DOHH2 (cell line): ENCODE measurements around the gene SEMA4G.

Source experiments
- H3F3A ChIP-seq: fragments of 200-600 bp; sonication (generic), shearing (Covaris generic); 2 replicates; pipeline ENCODE4 v1.6.0; 2016; ENCODE audit warnings: antibody characterized with exemption, mild to moderate bottlenecking; ENCODE audit not compliant: control insufficient read depth, insufficient read depth
- H3K27ac ChIP-seq: fragments of 200-600 bp; sonication (generic); 2 replicates; pipeline ENCODE4 v1.5.1; 2014; ENCODE audit warnings: low read depth, mild to moderate bottlenecking, low read length, moderate library complexity
- H3K27me3 ChIP-seq: fragments of 200-600 bp; sonication (generic); 2 replicates; pipeline ENCODE4 v1.6.1; 2014; ENCODE audit warnings: mild to moderate bottlenecking, low read length, mixed read lengths; ENCODE audit not compliant: control insufficient read depth
- H3K36me3 ChIP-seq: fragments of 200-600 bp; sonication (generic); 2 replicates; pipeline ENCODE4 v1.6.1; 2014; ENCODE audit warnings: mild to moderate bottlenecking, low read length, moderate library complexity, mixed read lengths; ENCODE audit not compliant: control insufficient read depth
- H3K4me1 ChIP-seq: fragments of 200-600 bp; sonication (generic); 2 replicates; pipeline ENCODE4 v1.6.1; 2014; ENCODE audit warnings: mild to moderate bottlenecking, low read length, mixed read lengths; ENCODE audit not compliant: control insufficient read depth
- H3K4me2 ChIP-seq: fragments of 200-600 bp; sonication (generic); 2 replicates; pipeline ENCODE4 v1.6.0; 2014; ENCODE audit warnings: mild to moderate bottlenecking, low read length, moderate library complexity
- H3K4me3 ChIP-seq: fragments of 200-600 bp; sonication (generic); 2 replicates; pipeline ENCODE4 v1.5.1; 2014; ENCODE audit warnings: mild to moderate bottlenecking, low read length, mixed read lengths
- H3K79me2 ChIP-seq: fragments of 200-600 bp; sonication (generic); 2 replicates; pipeline ENCODE4 v1.6.1; 2014; ENCODE audit warnings: mild to moderate bottlenecking, low read length, mixed read lengths; ENCODE audit not compliant: control insufficient read depth
- H3K9me2 ChIP-seq: fragments of 200-600 bp; sonication (generic); replicated peaks from 2 replicates; pipeline ENCODE4 v1.6.1; 2014; ENCODE audit warnings: mild to moderate bottlenecking, low read length, mixed read lengths; ENCODE audit not compliant: control insufficient read depth
- H3K9me3 ChIP-seq: fragments of 200-600 bp; sonication (generic); 2 replicates; pipeline ENCODE4 v1.6.1; 2014; ENCODE audit warnings: antibody characterized with exemption, low read length, mixed read lengths; ENCODE audit not compliant: control insufficient read depth, insufficient read depth
- H4K20me1 ChIP-seq: fragments of 200-600 bp; sonication (generic); 2 replicates; pipeline ENCODE4 v1.6.0; 2014; ENCODE audit warnings: low read depth, mild to moderate bottlenecking, antibody characterized with exemption, low read length, moderate library complexity; ENCODE audit not compliant: control insufficient read depth, insufficient read depth
- EZH2phosphoT487 ChIP-seq: fragments of 200-600 bp; sonication (generic); IDR thresholded peaks from 2 replicates; pipeline ENCODE4 v1.6.1; 2017; ENCODE audit warnings: borderline replicate concordance, mild to moderate bottlenecking, antibody characterized with exemption, low read length, moderate library complexity, mixed read lengths
- TF ChIP-seq, protein P1 (sequence below): fragments of 200-600 bp; sonication (generic); IDR thresholded peaks from one replicate; pipeline ENCODE4 v1.5.1; 2014; ENCODE audit warnings: antibody characterized with exemption, mild to moderate bottlenecking, low read depth, low read length; ENCODE audit not compliant: poor library complexity, severe bottlenecking

SEMA4G gene

DNA sequence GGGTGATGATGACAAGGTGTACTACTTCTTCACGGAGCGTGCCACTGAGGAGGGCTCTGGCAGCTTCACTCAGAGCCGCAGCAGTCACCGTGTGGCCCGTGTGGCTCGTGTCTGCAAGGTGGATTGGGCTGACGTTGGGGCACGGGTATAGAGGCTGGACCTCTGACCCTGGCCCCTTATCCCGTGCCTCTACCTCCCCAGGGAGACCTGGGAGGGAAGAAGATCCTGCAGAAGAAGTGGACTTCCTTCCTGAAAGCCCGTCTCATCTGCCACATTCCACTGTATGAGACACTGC lies 9.5 kb downstream of the SEMA4G start:
- Histone ChIP-seq H3K9me3 (no peaks in the 10 kb centered on the region), H3K4me3 (no peak overlapping the region), H3K4me1 (no peaks in the 10 kb centered on the region), H3F3A (no peaks in the 10 kb centered on the region), H3K79me2 (no peaks in the 10 kb centered on the region), H3K4me2 (no peak overlapping the region), H3K27ac (no peak overlapping the region), H4K20me1 (no peaks in the 10 kb centered on the region), H3K9me2 (no peaks in the 10 kb centered on the region), H3K27me3 (no peaks in the 10 kb centered on the region), H3K36me3 (peaks cover 6% of the 10 kb centered on the region; the same call in 1 of the 2 replicates)
- TF ChIP-seq, protein P1, sequence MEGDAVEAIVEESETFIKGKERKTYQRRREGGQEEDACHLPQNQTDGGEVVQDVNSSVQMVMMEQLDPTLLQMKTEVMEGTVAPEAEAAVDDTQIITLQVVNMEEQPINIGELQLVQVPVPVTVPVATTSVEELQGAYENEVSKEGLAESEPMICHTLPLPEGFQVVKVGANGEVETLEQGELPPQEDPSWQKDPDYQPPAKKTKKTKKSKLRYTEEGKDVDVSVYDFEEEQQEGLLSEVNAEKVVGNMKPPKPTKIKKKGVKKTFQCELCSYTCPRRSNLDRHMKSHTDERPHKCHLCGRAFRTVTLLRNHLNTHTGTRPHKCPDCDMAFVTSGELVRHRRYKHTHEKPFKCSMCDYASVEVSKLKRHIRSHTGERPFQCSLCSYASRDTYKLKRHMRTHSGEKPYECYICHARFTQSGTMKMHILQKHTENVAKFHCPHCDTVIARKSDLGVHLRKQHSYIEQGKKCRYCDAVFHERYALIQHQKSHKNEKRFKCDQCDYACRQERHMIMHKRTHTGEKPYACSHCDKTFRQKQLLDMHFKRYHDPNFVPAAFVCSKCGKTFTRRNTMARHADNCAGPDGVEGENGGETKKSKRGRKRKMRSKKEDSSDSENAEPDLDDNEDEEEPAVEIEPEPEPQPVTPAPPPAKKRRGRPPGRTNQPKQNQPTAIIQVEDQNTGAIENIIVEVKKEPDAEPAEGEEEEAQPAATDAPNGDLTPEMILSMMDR = no peak
- TF ChIP-seq EZH2phosphoT487 = no peak

DNA sequence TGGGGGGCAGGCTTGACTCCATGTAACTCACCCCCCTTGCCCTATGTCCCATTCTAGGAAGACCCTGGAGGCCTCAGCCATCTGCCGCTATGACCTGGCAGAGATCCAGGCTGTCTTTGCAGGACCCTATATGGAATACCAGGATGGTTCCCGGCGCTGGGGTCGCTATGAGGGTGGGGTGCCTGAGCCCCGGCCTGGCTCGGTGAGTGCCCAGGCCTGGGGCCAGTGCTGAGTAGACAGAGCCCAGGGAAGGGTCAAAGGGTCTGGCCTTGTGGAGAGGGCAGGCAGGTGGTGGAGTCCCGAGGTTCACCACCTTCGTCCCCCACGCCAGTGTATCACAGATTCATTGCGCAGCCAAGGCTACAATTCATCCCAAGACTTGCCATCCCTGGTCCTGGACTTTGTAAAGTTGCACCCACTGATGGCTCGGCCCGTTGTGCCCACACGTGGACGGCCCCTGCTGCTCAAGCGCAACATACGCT lies 10.5 kb downstream of the SEMA4G start:
- Histone ChIP-seq H3K27ac (no peak overlapping the region), H3F3A (no peaks in the 10 kb centered on the region), H3K4me3 (no peak overlapping the region), H3K9me3 (no peaks in the 10 kb centered on the region), H3K36me3 (peaks cover 6% of the 10 kb centered on the region; the same call in 1 of the 2 replicates), H3K4me1 (no peaks in the 10 kb centered on the region), H3K79me2 (no peaks in the 10 kb centered on the region), H3K9me2 (no peaks in the 10 kb centered on the region), H4K20me1 (no peaks in the 10 kb centered on the region), H3K27me3 (no peaks in the 10 kb centered on the region), H3K4me2 (no peak overlapping the region)
- TF ChIP-seq EZH2phosphoT487 = no peak
- TF ChIP-seq, protein P1 = no peak

DNA sequence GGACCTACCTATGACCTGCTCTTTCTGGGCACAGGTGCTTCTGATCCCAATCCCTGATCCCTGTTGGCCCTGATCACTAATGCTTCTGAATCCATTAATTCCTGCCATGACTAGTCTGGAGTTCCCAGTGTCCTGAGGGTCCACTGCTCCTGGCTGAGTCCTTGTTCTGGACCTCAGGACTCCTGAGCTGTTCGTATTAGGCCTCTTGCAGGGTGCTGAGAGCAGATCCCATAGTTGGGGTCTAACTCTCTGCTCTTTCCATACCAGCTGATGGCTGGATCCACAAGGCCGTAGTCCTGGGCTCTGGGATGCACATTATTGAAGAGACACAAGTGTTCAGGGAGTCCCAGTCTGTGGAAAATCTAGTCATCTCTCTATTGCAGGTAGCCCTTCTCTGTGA lies 11.0 kb downstream of the SEMA4G start:
- no peaks in the 10 kb centered on the region for H4K20me1 ChIP-seq
- H3K9me3 ChIP-seq = no peaks in the 10 kb centered on the region
- H3K36me3 ChIP-seq = peaks cover 6% of the 10 kb centered on the region; the same call in 1 of the 2 replicates
- no peaks in the 10 kb centered on the region for H3K79me2 ChIP-seq
- H3K9me2 ChIP-seq = no peaks in the 10 kb centered on the region
- H3K4me1 ChIP-seq = no peaks in the 10 kb centered on the region
- no peak for TF ChIP-seq EZH2phosphoT487
- TF ChIP-seq, protein P1 = no peak
- no peak overlapping the region for H3K4me3 ChIP-seq
- no peaks in the 10 kb centered on the region for H3F3A ChIP-seq
- H3K4me2 ChIP-seq = no peak overlapping the region
- no peak overlapping the region for H3K27ac ChIP-seq
- no peaks in the 10 kb centered on the region for H3K27me3 ChIP-seq

- Histone ChIP-seq H3K27ac (no peak overlapping the region), H4K20me1 (no peaks in the 10 kb centered on the region), H3K9me3 (no peaks in the 10 kb centered on the region), H3K4me2 (no peak overlapping the region), H3K36me3 (peaks cover 6% of the 10 kb centered on the region; the same call in 1 of the 2 replicates), H3F3A (no peaks in the 10 kb centered on the region), H3K27me3 (no peaks in the 10 kb centered on the region), H3K4me1 (no peaks in the 10 kb centered on the region), H3K4me3 (no peak overlapping the region), H3K79me2 (peaks cover 3% of the 10 kb centered on the region; the same call in 1 of the 2 replicates), H3K9me2 (no peaks in the 10 kb centered on the region)
- TF ChIP-seq, protein P1 = no peak
- TF ChIP-seq EZH2phosphoT487 = no peak
These were observed 11.4 kb downstream of the SEMA4G start for GRCh38 chr10:100980711-100981110.
